GM18867 (cell line): ENCODE measurements around the gene HHATL.

Experiments
- ATAC-seq: cut with Tn5 transposase; IDR thresholded peaks from one replicate; pipeline ENCODE4 v1.9.1; 2021; ENCODE audit warnings: mild to moderate bottlenecking, moderate library complexity; ENCODE audit not compliant: unreplicated experiment

HHATL gene

DNA sequence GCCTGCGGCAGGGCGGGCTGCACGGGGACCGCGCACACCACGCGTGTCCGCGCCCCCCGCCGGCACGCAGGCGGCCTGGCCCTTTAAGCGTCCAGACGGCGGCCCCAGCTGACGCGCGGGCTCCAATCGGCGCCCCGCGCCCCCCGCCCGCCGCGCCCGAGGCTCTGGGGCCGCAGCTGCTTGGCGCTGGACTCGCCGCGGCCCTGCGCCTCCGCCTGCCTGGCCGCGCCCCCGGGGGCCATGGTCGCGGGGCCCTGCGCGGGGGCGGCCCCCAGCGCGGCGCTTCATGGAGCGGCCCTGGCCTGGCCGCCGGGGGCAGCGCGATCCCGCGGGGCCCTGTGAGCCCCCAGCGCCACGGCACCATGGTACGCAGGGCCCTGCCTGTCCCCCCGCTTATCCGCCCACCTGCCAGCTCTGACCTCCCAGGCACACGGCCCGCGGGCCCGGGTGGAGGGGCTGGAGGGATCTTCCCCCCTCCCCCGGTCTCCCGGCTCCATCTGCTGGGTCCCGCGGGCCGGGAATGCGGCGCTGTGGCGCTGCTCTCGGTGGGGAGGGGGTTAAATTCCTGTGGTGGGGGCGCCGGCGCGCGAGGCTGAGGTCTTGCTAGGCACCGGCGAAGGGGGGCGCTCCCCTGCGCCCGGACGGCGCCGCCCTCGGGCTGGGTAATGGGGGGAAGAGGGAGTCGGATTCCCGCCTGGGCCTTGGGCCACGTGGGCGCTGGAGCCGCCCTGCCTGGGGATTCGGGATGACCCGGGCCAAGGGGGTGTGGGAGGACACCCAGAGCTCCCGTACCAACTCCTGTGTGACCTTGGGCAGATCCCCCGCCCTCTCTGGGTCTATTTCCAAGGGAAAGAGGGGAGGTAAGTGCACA is 48.0 kb downstream of the HHATL start:
- peak; percentile 43 for ATAC-seq

GRCh38 chr3:42653560-42654330 is 48.9 kb downstream of the HHATL start, which contains the start of gene ZBTB47:
TSS of gene ZBTB47 (plus strand) at chr3:42653697. CDS start at chr3:42658356, 4,659 bp downstream.
- ATAC-seq, result peak; percentile 7

DNA sequence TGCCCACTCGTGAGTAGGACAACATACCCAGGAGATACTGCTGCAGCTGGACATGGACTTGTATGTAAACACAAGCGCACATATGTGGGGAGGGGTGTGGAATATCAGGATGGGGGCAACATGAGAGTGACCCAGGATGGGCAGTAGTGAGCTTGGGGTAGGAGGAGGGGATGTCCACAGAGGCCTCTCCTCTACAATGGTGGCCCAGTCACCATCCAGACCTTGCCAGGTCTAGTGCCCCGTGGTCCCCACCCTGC is 49.4 kb downstream of the HHATL start:
- ATAC-seq, result no peak

GRCh38 chr3:42652611-42653302 is 49.8 kb downstream of the HHATL start:
- peak; percentile 56 for ATAC-seq

DNA sequence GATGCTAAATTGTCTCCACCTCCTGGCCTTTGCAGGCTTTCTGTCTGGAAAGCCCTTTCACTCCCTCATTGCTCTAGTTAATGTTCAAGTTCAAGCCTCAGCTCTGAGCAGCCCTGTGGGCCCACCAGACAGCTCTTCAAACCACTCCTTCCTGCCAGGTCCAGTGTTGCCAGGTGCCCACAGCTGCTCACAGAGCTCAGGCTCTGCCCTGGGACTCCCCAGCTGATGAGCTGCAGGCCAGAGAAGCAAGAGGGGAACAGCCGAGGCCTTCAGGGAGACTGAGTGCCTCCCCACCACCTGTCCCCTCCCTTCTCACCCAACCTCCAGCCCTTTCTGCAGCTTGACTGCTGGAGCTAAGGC is 50.4 kb downstream of the HHATL start:
- no peak for ATAC-seq

DNA sequence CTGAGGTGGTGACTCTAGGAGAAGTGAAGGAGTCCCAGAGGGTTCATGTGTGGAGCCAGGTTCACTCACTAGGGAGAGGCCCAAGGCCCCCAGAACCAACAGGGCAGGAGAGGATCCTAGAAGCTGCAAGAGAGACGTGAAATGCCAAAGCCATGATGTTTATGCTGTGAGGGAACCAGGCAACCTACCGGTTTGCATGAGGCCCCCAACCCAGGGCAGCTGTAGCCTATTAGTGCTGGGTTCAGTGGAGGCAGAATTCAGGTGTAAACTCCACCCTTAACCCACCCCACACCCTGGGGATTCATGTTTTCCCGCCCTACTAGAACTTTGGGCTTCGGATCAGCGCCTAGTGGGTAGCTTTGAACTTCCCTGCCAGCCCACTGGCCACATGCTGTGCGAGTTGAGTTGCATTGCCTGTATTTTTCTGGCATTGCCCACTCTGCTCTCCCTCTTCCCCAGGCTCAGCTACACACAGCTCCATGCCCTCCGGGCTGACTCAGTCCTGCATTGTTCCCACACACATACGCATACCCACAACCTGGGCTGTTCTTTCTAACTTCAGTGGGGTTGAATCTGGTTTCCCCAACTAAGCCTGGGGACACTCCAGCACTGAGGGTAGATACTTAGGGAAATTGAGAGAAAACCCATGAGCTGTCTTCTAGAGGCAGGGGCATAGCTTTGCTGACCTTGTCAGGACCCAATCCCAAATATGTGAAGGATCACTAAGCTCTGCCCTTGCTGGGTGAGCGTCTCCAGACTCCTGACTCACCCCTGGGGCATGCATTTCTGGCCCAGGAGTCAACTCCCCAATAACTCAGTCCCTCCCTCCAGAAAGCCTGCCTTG is 51.1 kb downstream of the HHATL start:
- ATAC-seq, result no peak

DNA sequence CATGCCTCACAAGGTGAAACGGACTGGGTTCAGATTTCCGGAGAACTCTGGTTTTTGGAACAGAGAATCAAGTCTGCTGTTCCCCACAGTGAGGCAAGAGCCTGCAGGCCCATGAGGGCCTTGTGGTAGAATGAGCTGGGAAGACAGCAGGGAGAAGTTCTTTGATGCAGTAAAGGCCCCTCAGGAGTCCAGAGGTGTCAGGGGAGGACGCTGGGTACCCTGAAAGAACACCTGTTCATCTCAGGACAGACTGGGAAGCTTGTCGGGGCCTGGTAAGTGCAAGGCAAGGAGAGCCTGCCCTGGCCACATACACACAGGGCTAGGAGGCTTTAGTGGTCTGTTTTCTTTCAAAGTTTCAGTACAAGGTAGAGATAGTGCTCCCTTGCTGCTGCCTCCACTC is 52.8 kb downstream of the HHATL start:
- ATAC-seq, result no peak

GRCh38 chr3:42649006-42649405 is 53.6 kb downstream of the HHATL start:
- ATAC-seq, result no peak

GRCh38 chr3:42647821-42648459 is 54.7 kb downstream of the HHATL start:
- ATAC-seq, result no peak
